GM12878 (cell line): Measurements from ENCODE around the gene OCA2. TPM values are rescaled to one million over a fixed set of nuclear protein-coding genes. Genes with fewer than 3 reads are reported as not detected.

Experiments
- CBX3 ChIP-seq: fragments of 200-600 bp; sonication (generic); IDR thresholded peaks from 2 replicates; pipeline ENCODE4 v1.6.1; 2016; ENCODE audit warnings: low read depth, borderline replicate concordance
- CBX5 ChIP-seq: sonication (generic); IDR thresholded peaks from 2 replicates; pipeline ENCODE4 v1.6.1; 2016; ENCODE audit warnings: low read depth, moderate library complexity, mild to moderate bottlenecking, inconsistent platforms
- NKRF ChIP-seq: fragments of 450-650 bp; conservative IDR thresholded peaks from 2 replicates; pipeline ENCODE4 v1.6.1; 2017; ENCODE audit warnings: mild to moderate bottlenecking, moderate library complexity
- NR2C1 ChIP-seq: fragments of 450-650 bp; IDR thresholded peaks from 2 replicates; pipeline ENCODE4 v1.6.1; 2017; ENCODE audit warnings: antibody characterized with exemption, mild to moderate bottlenecking, moderate library complexity
- NR2F1 ChIP-seq: fragments of 450-650 bp; conservative IDR thresholded peaks from 2 replicates; pipeline ENCODE4 v1.6.1; 2017; ENCODE audit warnings: mild to moderate bottlenecking
- RCOR1 ChIP-seq: conservative IDR thresholded peaks from 2 replicates; pipeline ENCODE4 v1.6.1; 2012; ENCODE audit warnings: low read depth, low read length, improper control_type of control experiment
- ZNF592 ChIP-seq: fragments of 450-650 bp; IDR thresholded peaks from 2 replicates; pipeline ENCODE4 v1.6.1; 2017; ENCODE audit warnings: mild to moderate bottlenecking, moderate library complexity
- polyA plus RNA-seq, 11 experiments: library from polyadenylated mRNA; depleted of rRNA in 4 of 11; unstranded in 6 of 11; stranded (reverse) in 5 of 11; fragments of >200 nt; fragmentation: Nextera tagmentation in 4 of 11; fragmentation: Illumina TruSeq in 1 of 11; extraction: Ambion mirVana in 4 of 11; extraction: Trizol in 1 of 11; gene quantifications; 1 replicate in 1 of 11; 2 replicates in 10 of 11; pipeline versions ENCODE4 v1.2.1 to v1.2.3, GENCODE V29; 2011 to 2016; ENCODE audit warnings: inconsistent platforms in 2 of 11, missing spikeins in 2 of 11, low read depth in 1 of 11
- total RNA-seq, 4 experiments: library from RNA; depleted of rRNA in 3 of 4; stranded (reverse); fragments of >200 nt in 3 of 4; fragmentation: Illumina TruSeq in 1 of 4; extraction: Trizol in 1 of 4; gene quantifications; 2 replicates each; pipeline versions ENCODE4 v1.2.1 to v1.2.3, GENCODE V29; 2013 to 2021
- TF ChIP-seq, protein P1 (sequence below): IDR thresholded peaks from 2 replicates; pipeline ENCODE4 v1.6.1; 2012; ENCODE audit warnings: low read depth, low read length, improper control_type of control experiment

Gene OCA2
- total and polyA plus RNA-seq, 10 of the 15 experiments (the other 5 are each of a cell fraction or from before 2014, with no cell fraction given), result 0.04 to 1.8 TPM; not detected in 8

- no peak for TF ChIP-seq NKRF
- TF ChIP-seq NR2F1, result no peak
- no peak for TF ChIP-seq CBX5
- TF ChIP-seq, protein P1, sequence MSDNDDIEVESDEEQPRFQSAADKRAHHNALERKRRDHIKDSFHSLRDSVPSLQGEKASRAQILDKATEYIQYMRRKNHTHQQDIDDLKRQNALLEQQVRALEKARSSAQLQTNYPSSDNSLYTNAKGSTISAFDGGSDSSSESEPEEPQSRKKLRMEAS, result no peak
- no peak for TF ChIP-seq CBX3
- no peak for TF ChIP-seq NR2C1
- no peak for TF ChIP-seq ZNF592
- no peak for TF ChIP-seq RCOR1
Observed at GRCh38 chr15:27741226-27741860, 357.8 kb downstream of the OCA2 start (continued).
